Ovary (tissue), 9 donors: ENCODE results near the gene POLR3C. TPM values are rescaled to one million over a fixed set of nuclear protein-coding genes. Genes with fewer than 3 reads are reported as not detected.

Source experiments
- DNase-seq, 5 donors: peaks; one replicate each; pipeline ENCODE4 v3.0.0-alpha.2; 2019 to 2020
- H3K27ac ChIP-seq, 2 donors: fragments of 200-600 bp; one replicate each; pipeline versions ENCODE4 v1.5.1 to v1.8.0; 2019 to 2022
- H3K27me3 ChIP-seq: fragments of 200-600 bp; one replicate; pipeline ENCODE4 v1.8.0; 2022
- H3K36me3 ChIP-seq: fragments of 200-600 bp; sonication (generic); one replicate; pipeline ENCODE4 v1.5.1; 2019
- H3K4me1 ChIP-seq: one replicate; pipeline ENCODE4 v1.8.1; 2013; ENCODE audit warnings: mild to moderate bottlenecking, moderate library complexity; ENCODE audit not compliant: insufficient read depth
- H3K4me3 ChIP-seq: fragments of 200-600 bp; sonication (generic); one replicate; pipeline ENCODE4 v1.5.1; 2017
- H3K9me3 ChIP-seq, 2 donors: fragments of 200-600 bp in 1 of 2; sonication (generic) in 1 of 2; one replicate each; pipeline versions ENCODE4 v1.5.1 to v1.8.1; 2013 to 2019; ENCODE audit warnings: mild to moderate bottlenecking in 1 of 2, moderate library complexity in 1 of 2
- EP300 ChIP-seq: sonication (generic); formaldehyde crosslinking; IDR thresholded peaks from one replicate; pipeline ENCODE4 v1.6.1; 2017; ENCODE audit warnings: antibody characterized with exemption
- POLR2A ChIP-seq: fragments of 450-650 bp; IDR thresholded peaks from one replicate; pipeline ENCODE4 v1.6.1; 2017; ENCODE audit warnings: antibody characterized with exemption, mild to moderate bottlenecking, moderate library complexity
- WGBS, 3 donors: extraction: QIAGEN DNeasy Blood & Tissue Kit in 1 of 3; methylation state at CpG; one replicate each; pipeline versions ENCODE4 v1.1.5 to v1.1.7; 2013 to 2017; 5-methylcytosine and 5-hydroxymethylcytosine counted together
- intact Hi-C, 4 donors: fragments of 100-400 bp; cut with DNase I; formaldehyde crosslinking; loops; one replicate each; pipeline versions ENCODE4 v1.11.0 to v1.15.1; 2022 to 2023
- polyA plus RNA-seq, 2 donors: library from polyadenylated mRNA; stranded (reverse); fragments of 200-250 nt in 1 of 2; fragments of 350-450 nt in 1 of 2; fragmentation: Illumina TruSeq in 1 of 2; extraction: RNeasy Lipid Tissue Mini Kit (QIAGEN cat#74804) in 1 of 2; gene quantifications; one replicate each; pipeline ENCODE4 v1.2.3, GENCODE V29; 2013 to 2014
- total RNA-seq, 7 donors: library from RNA; depleted of rRNA in 2 of 7; stranded (reverse); fragments of >200 nt in 2 of 7; fragmentation: NEBNext Ultra II Directional in 3 of 7; extraction: Animal tissue kit (Norgen Biotek cat#: 25700) in 3 of 7; gene quantifications; one replicate each; pipeline versions ENCODE4 v1.1.0 to v1.2.4, GENCODE V29; 2016 to 2023
- TF ChIP-seq, protein P1 (sequence below), 3 donors: fragments of 450-650 bp in 2 of 3; fragments of 200-600 bp in 1 of 3; IDR thresholded peaks; one replicate each; pipeline versions ENCODE4 v1.5.1 to v1.8.0; 2016 to 2022; ENCODE audit warnings: antibody characterized with exemption in 3 of 3, mild to moderate bottlenecking in 1 of 3
- donor health status: DM: no; HTN: no; CAD: no; lungs with moderate emphysema.
- donor health status: DM: no; HTN: no; CAD: no.
- donor health status: Bipolar disorder and iron deficiency.
- donor health status: DM: yes; HTN: yes; CAD: no.
- donor health status: DM: no; HTN: no; CAD: no.
- donor health status: DM: yes; HTN: yes; CAD: no.

The POLR3C gene
- total and polyA plus RNA-seq, 9 donors: 21.1 to 41.9 (median 27.0) TPM

DNA sequence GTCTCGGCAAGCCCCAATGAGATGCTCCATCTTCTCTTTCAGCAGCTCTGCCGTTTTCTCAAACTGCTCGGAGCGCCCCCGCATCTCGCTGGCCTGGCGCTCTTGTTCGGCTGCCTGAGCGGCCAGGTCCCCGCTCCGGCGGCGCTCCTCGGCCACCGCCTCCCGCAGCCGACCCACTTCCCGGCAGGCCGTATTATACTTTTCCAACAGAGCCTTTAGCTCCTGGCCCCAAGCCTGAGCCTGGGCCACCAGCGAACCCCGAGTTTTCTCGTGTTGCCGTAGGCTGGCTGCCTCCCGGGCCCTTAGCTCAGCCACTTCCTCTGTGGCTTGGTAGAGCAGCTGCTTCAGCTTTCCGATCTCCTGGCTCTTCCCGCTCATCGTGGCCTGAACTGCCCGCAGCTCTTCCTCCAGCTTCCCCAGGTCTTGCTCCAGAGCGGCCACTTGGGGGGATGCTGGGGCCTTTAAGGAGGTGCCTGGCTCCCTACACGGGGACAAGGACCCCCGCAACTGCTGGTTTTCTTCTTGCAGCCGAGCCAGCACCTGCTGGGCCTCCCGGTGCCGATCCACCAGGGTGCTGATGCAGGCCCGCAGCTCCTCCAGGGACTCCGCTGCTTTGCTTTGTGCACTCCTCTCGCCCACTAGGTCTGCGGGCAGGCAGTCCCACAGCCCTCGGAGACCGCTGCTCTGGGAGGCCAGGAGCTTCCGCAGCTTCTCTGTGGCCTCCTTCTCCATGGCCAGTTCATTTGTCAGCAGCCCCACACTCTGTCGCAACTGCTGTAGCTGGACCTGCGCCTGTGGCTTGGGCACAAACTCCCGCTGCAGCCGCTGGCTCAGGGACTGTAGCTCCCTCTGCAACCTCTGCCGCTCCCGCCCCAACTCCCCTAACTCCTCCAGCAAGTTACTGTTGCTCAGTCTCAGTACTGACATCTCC, 48.3 kb downstream of the POLR3C start:
- Histone ChIP-seq H3K9me3 (no peaks in the 10 kb centered on the region), H3K36me3 (no peaks in the 10 kb centered on the region), H3K4me1 (peaks cover 3% of the 10 kb centered on the region), H3K27ac (peak overlapping the region; percentile 86 to 93), H3K27me3 (no peaks in the 10 kb centered on the region), H3K4me3 (peak overlapping the region; percentile 43)
- intact Hi-C loops: no loop called here
- WGBS, 3 donors: 11 to 26% (median 18%) methylated on average over 44 to 47 of the region's 47 CpGs
- TF ChIP-seq EP300 (no peak), POLR2A (no peak)
- TF ChIP-seq, protein P1, sequence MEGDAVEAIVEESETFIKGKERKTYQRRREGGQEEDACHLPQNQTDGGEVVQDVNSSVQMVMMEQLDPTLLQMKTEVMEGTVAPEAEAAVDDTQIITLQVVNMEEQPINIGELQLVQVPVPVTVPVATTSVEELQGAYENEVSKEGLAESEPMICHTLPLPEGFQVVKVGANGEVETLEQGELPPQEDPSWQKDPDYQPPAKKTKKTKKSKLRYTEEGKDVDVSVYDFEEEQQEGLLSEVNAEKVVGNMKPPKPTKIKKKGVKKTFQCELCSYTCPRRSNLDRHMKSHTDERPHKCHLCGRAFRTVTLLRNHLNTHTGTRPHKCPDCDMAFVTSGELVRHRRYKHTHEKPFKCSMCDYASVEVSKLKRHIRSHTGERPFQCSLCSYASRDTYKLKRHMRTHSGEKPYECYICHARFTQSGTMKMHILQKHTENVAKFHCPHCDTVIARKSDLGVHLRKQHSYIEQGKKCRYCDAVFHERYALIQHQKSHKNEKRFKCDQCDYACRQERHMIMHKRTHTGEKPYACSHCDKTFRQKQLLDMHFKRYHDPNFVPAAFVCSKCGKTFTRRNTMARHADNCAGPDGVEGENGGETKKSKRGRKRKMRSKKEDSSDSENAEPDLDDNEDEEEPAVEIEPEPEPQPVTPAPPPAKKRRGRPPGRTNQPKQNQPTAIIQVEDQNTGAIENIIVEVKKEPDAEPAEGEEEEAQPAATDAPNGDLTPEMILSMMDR (IDR thresholded peaks at IDR 0.05): peak in 1 of 3 donors; percentile 11
- peak in 4 of 5 donors; percentile 52 to 68 (median 60) for DNase-seq

DNA sequence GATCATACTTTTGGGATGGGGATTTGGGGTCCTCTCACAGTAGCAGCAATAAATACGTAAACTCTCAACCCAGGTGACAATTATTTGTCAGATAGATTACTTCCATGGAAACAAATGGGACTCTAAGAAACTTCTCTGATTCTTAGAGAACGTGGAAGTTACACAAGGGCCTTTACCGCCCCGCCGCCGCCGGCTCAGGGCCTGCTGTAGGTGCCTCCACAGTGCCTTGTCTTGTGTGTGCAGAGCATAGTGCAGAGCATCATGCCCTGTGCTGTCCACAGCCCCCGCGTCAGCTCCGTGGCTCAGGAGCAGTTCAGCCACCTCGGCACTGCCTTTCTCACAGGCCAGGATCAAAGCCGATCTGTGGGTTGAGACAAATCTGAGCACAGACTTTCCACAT, 50.6 kb downstream of the POLR3C start:
- WGBS, 3 donors: 92 to 94% (median 93%) methylated on average over 12 of the region's 12 CpGs
- Histone ChIP-seq H3K9me3 (no peaks in the 10 kb centered on the region), H3K27me3 (no peaks in the 10 kb centered on the region), H3K4me3 (no peak overlapping the region), H3K36me3 (no peaks in the 10 kb centered on the region), H3K27ac (no peak overlapping the region), H3K4me1 (no peaks in the 10 kb centered on the region)
- TF ChIP-seq POLR2A (no peak), EP300 (no peak)
- TF ChIP-seq, protein P1 (IDR thresholded peaks at IDR 0.05): no peak
- intact Hi-C loops: no loop called here
- no peak for DNase-seq

DNA sequence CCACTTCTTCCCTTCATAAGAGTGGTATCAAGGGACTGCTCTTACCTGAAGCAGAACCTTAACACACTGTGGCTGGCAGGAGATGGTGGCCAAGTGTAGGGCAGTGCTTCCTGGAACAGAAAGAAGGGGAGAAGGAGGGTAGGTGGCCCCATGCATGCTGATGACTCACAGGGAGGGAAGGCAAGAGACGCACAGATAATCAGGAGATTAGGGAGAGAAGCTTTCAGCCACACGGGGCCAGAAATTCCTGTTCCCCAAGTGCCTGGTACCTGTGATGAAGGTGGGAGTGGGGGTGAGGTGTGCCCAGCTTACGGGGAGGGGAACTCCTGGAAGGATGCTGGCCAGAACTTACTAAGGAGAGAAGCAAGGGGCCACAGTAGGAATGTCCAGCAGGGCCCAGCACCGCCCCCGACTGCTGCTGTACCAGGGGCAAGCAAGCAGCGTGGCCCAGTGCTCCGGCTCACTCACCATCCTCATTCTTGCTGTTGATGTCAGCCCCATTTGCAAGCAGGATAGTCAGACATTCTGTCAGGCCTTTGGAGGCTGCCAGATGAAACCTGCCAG, 54.0 kb downstream of the POLR3C start:
- Histone ChIP-seq H3K4me1 (no peaks in the 10 kb centered on the region), H3K27ac (no peak overlapping the region), H3K9me3 (no peaks in the 10 kb centered on the region), H3K27me3 (no peaks in the 10 kb centered on the region), H3K36me3 (no peaks in the 10 kb centered on the region), H3K4me3 (no peak overlapping the region)
- DNase-seq: peak in 1 of 5 donors; percentile 6
- intact Hi-C loops: no loop called here
- 78 to 86% (median 82%) methylated on average over 7 of the region's 7 CpGs for WGBS, 3 donors
- TF ChIP-seq, protein P1 (IDR thresholded peaks at IDR 0.05): no peak
- TF ChIP-seq POLR2A (no peak), EP300 (no peak)

DNA sequence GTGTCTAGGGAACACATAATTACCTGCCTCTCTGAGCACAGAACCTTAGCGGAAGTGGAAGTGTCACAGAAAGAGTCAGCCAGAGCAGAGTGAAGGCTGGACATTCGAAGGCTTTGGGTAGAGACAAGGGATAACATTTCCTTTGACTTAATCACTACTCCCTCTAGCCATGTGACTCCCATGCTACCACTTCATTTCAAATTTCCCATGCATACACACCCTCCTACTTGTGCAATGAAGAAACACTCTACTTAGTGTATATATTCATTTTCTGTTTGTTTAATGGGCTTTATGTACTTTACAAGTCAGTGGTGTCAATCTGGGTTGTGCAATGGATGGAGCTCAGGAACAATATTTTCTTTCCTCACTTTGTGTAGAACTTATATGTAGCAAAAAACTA, 54.7 kb downstream of the POLR3C start:
- TF ChIP-seq POLR2A: no peak
- TF ChIP-seq, protein P1 (IDR thresholded peaks at IDR 0.05): no peak
- no peak for TF ChIP-seq EP300
- intact Hi-C loops: no loop called here
- 83 to 89% (median 86%) methylated on average over 2 of the region's 2 CpGs for WGBS, 3 donors

More for the DNA sequence above, 54.7 kb downstream of the POLR3C start:
- H3K9me3 ChIP-seq: no peaks in the 10 kb centered on the region
- no peaks in the 10 kb centered on the region for H3K27me3 ChIP-seq
- H3K4me3 ChIP-seq: no peak overlapping the region
- no peaks in the 10 kb centered on the region for H3K4me1 ChIP-seq
- no peaks in the 10 kb centered on the region for H3K36me3 ChIP-seq
- DNase-seq: no peak
- H3K27ac ChIP-seq: no peak overlapping the region
